ENCODE data around the gene ZNF154. TPM values are rescaled to one million over a fixed set of nuclear protein-coding genes. Genes with fewer than 3 reads are reported as not detected.

Gene ZNF154
- total and polyA plus RNA-seq, 2 experiments from 2014 or later: 2.2 to 2.6 TPM

GRCh38 chr19:57667228-57667627, 41.8 kb downstream of the ZNF154 start:
- TF ChIP-seq EZH2 (IDR thresholded peaks at IDR 0.05; ENCODE audit: insufficient read depth, poor library complexity, severe bottlenecking) (no peak), EZH2phosphoT487 (IDR thresholded peaks at IDR 0.05; ENCODE audit: insufficient read depth, low read depth) (no peak)
- whole genome bisulfite sequencing, 2 experiments (ENCODE audit: low coverage in 1 of 2, low lambda C conversion rate in 2 of 2, missing lambda C conversion rate in 2 of 2): 47 to 53% methylated on average over 1 of the region's 1 CpG
- in situ Hi-C loops (cut with MboI): no loop called here

GRCh38 chr19:57665261-57665806, 43.7 kb downstream of the ZNF154 start:
- no peak for TF ChIP-seq EZH2 (IDR thresholded peaks at IDR 0.05; ENCODE audit: insufficient read depth, poor library complexity, severe bottlenecking)
- no peak for TF ChIP-seq EZH2phosphoT487 (IDR thresholded peaks at IDR 0.05; ENCODE audit: insufficient read depth, low read depth)
- Histone ChIP-seq H3K36me3 (ENCODE audit: low read depth) (no peaks in the 10 kb centered on the region), H3K4me1 (ENCODE audit: insufficient read depth) (0 out of 2 replicates have a peak, but pooled peaks cover 8% of the 10 kb centered on the region), H3K9me3 (ENCODE audit: low read depth) (no peaks in the 10 kb centered on the region), H4K20me1 (ENCODE audit: insufficient read depth) (no peaks in the 10 kb centered on the region), H3K9me2 (ENCODE audit: insufficient read depth) (no peaks in the 10 kb centered on the region), H3F3A (ENCODE audit: insufficient read depth) (peaks cover 13% of the 10 kb centered on the region), H3K27ac (no peak overlapping the region), H3K4me2 (ENCODE audit: unreplicated experiment) (no peak overlapping the region), H3K9ac (no peak overlapping the region), H2AFZ (peak overlapping the region; percentile 88; the same call in 1 of the 2 replicates), H3K4me3 (no peak overlapping the region), H3K27me3 (replicated peaks; ENCODE audit: insufficient read depth) (peaks cover 13% of the 10 kb centered on the region), H3K79me2 (ENCODE audit: insufficient read depth) (no peaks in the 10 kb centered on the region)
- in situ Hi-C loops (cut with MboI): no loop called here
- no peak for DNase-seq
- 85 to 86% methylated on average over 9 of the region's 9 CpGs for WGBS, 2 experiments (ENCODE audit: low coverage in 1 of 2, low lambda C conversion rate in 2 of 2, missing lambda C conversion rate in 2 of 2)

More at GRCh38 chr19:57667228-57667627, 41.8 kb downstream of the ZNF154 start:
- DNase-seq: peak; percentile 24
- Histone ChIP-seq H3K4me3 (no peak overlapping the region), H3K9me3 (ENCODE audit: low read depth) (no peaks in the 10 kb centered on the region), H3K9ac (no peak overlapping the region), H3K27me3 (replicated peaks; ENCODE audit: insufficient read depth) (no peaks in the 10 kb centered on the region), H3K9me2 (ENCODE audit: insufficient read depth) (no peaks in the 10 kb centered on the region), H2AFZ (no peak overlapping the region), H3K4me1 (ENCODE audit: insufficient read depth) (0 out of 2 replicates have a peak, but pooled peaks cover 8% of the 10 kb centered on the region), H3K4me2 (ENCODE audit: unreplicated experiment) (no peak overlapping the region), H3K27ac (no peak overlapping the region), H3K79me2 (ENCODE audit: insufficient read depth) (no peaks in the 10 kb centered on the region), H3K36me3 (ENCODE audit: low read depth) (no peaks in the 10 kb centered on the region), H3F3A (ENCODE audit: insufficient read depth) (peaks cover 13% of the 10 kb centered on the region), H4K20me1 (ENCODE audit: insufficient read depth) (no peaks in the 10 kb centered on the region)

GRCh38 chr19:57664269-57665127, 44.5 kb downstream of the ZNF154 start:
- Histone ChIP-seq H3K9ac (peak overlapping the region; percentile 56), H3F3A (ENCODE audit: insufficient read depth) (peaks cover 13% of the 10 kb centered on the region), H3K4me3 (peak overlapping the region; percentile 78), H3K36me3 (ENCODE audit: low read depth) (no peaks in the 10 kb centered on the region), H3K27me3 (replicated peaks; ENCODE audit: insufficient read depth) (peaks cover 21% of the 10 kb centered on the region), H3K4me2 (ENCODE audit: unreplicated experiment) (peak overlapping the region; percentile 96), H2AFZ (peak overlapping the region; percentile 88), H3K9me3 (ENCODE audit: low read depth) (no peaks in the 10 kb centered on the region), H3K27ac (no peak overlapping the region), H4K20me1 (ENCODE audit: insufficient read depth) (no peaks in the 10 kb centered on the region), H3K79me2 (ENCODE audit: insufficient read depth) (no peaks in the 10 kb centered on the region), H3K9me2 (ENCODE audit: insufficient read depth) (no peaks in the 10 kb centered on the region), H3K4me1 (ENCODE audit: insufficient read depth) (0 out of 2 replicates have a peak, but pooled peaks cover 8% of the 10 kb centered on the region)
- TF ChIP-seq EZH2 (IDR thresholded peaks at IDR 0.05; ENCODE audit: insufficient read depth, poor library complexity, severe bottlenecking) (no peak), EZH2phosphoT487 (IDR thresholded peaks at IDR 0.05; ENCODE audit: insufficient read depth, low read depth) (no peak)
- DNase-seq: peak; percentile 75
- in situ Hi-C loops (cut with MboI): no loop called here
- WGBS, 2 experiments (ENCODE audit: low coverage in 1 of 2, low lambda C conversion rate in 2 of 2, missing lambda C conversion rate in 2 of 2): 3 to 4% methylated on average over 35 to 57 of the region's 64 CpGs

GRCh38 chr19:57656346-57656745, 52.7 kb downstream of the ZNF154 start:
- no peaks in the 10 kb centered on the region for H3K79me2 ChIP-seq (ENCODE audit: insufficient read depth)
- H3K9ac ChIP-seq: no peak overlapping the region
- H3K27me3 ChIP-seq (replicated peaks; ENCODE audit: insufficient read depth): peaks cover 26% of the 10 kb centered on the region
- H3K9me2 ChIP-seq (ENCODE audit: insufficient read depth): no peaks in the 10 kb centered on the region
- no peak overlapping the region for H3K4me2 ChIP-seq (ENCODE audit: unreplicated experiment)
- H3K36me3 ChIP-seq (ENCODE audit: low read depth): no peaks in the 10 kb centered on the region
- no peak for DNase-seq
- no peak overlapping the region for H3K4me3 ChIP-seq
- in situ Hi-C loops (cut with MboI): no loop called here
- no peaks in the 10 kb centered on the region for H3K9me3 ChIP-seq (ENCODE audit: low read depth)
- H3K27ac ChIP-seq: no peak overlapping the region
- H3F3A ChIP-seq (ENCODE audit: insufficient read depth): no peaks in the 10 kb centered on the region
- 19 to 21% methylated on average over 1 of the region's 1 CpG for WGBS, 2 experiments (ENCODE audit: low coverage in 1 of 2, low lambda C conversion rate in 2 of 2, missing lambda C conversion rate in 2 of 2)
- TF ChIP-seq EZH2 (IDR thresholded peaks at IDR 0.05; ENCODE audit: insufficient read depth, poor library complexity, severe bottlenecking) (no peak), EZH2phosphoT487 (IDR thresholded peaks at IDR 0.05; ENCODE audit: insufficient read depth, low read depth) (no peak)
- H4K20me1 ChIP-seq (ENCODE audit: insufficient read depth): no peaks in the 10 kb centered on the region
- H2AFZ ChIP-seq: no peak overlapping the region
- H3K4me1 ChIP-seq (ENCODE audit: insufficient read depth): no peaks in the 10 kb centered on the region

All from GM23248 (cell line).